Measurements from ENCODE around the gene ACVRL1.
A peak's percentile ranks its signal among the peaks of the same experiment; 100 is the strongest.

The ACVRL1 gene

GRCh38 chr12:51901881-51902280, 5.4 kb upstream of the ACVRL1 start:
- Histone ChIP-seq H3K9me3 (ENCODE audit: control insufficient read depth, low read length) (no peaks in the 10 kb centered on the region), H3K4me3 (ENCODE audit: low read length) (no peak overlapping the region)

GRCh38 chr12:51904951-51905470, 2.3 kb upstream of the ACVRL1 start:
- Histone ChIP-seq H3K27me3 (replicated peaks; ENCODE audit: control insufficient read depth, insufficient read depth, low read length) (no peaks in the 10 kb centered on the region), H3K4me1 (ENCODE audit: control insufficient read depth, insufficient read depth, low read length) (peaks cover 48% of the 10 kb centered on the region), H3K36me3 (ENCODE audit: control insufficient read depth, insufficient read depth, low read length, severe bottlenecking) (no peaks in the 10 kb centered on the region), H3K9me3 (ENCODE audit: control insufficient read depth, low read length) (no peaks in the 10 kb centered on the region), H3K4me3 (ENCODE audit: low read length) (peak overlapping the region; percentile 87), H3K9ac (ENCODE audit: low read length) (peak overlapping the region; percentile 95)
- peak; percentile 75 for DNase-seq (ENCODE audit: low read depth)

More at GRCh38 chr12:51901881-51902280, 5.4 kb upstream of the ACVRL1 start:
- Histone ChIP-seq H3K27me3 (replicated peaks; ENCODE audit: control insufficient read depth, insufficient read depth, low read length) (no peaks in the 10 kb centered on the region), H3K4me1 (ENCODE audit: control insufficient read depth, insufficient read depth, low read length) (peaks cover 35% of the 10 kb centered on the region), H3K9ac (ENCODE audit: low read length) (no peak overlapping the region), H3K36me3 (ENCODE audit: control insufficient read depth, insufficient read depth, low read length, severe bottlenecking) (no peaks in the 10 kb centered on the region)
- DNase-seq (ENCODE audit: low read depth) = no peak

GRCh38 chr12:51905471-51906429, 1.6 kb upstream of the ACVRL1 start:
- DNase-seq (ENCODE audit: low read depth) = no peak
- H3K27me3 ChIP-seq (replicated peaks; ENCODE audit: control insufficient read depth, insufficient read depth, low read length) = no peaks in the 10 kb centered on the region
- peaks cover 56% of the 10 kb centered on the region for H3K4me1 ChIP-seq (ENCODE audit: control insufficient read depth, insufficient read depth, low read length)
- H3K4me3 ChIP-seq (ENCODE audit: low read length) = peak overlapping the region; percentile 87
- H3K9ac ChIP-seq (ENCODE audit: low read length) = peak overlapping the region; percentile 95
- no peaks in the 10 kb centered on the region for H3K9me3 ChIP-seq (ENCODE audit: control insufficient read depth, low read length)
- no peaks in the 10 kb centered on the region for H3K36me3 ChIP-seq (ENCODE audit: control insufficient read depth, insufficient read depth, low read length, severe bottlenecking)

GRCh38 chr12:51906430-51907082, 748 bp upstream of the ACVRL1 start:
- Histone ChIP-seq H3K36me3 (ENCODE audit: control insufficient read depth, insufficient read depth, low read length, severe bottlenecking) (no peaks in the 10 kb centered on the region), H3K4me3 (ENCODE audit: low read length) (peak overlapping the region; percentile 87), H3K9ac (ENCODE audit: low read length) (peak overlapping the region; percentile 95), H3K4me1 (ENCODE audit: control insufficient read depth, insufficient read depth, low read length) (peaks cover 64% of the 10 kb centered on the region), H3K9me3 (ENCODE audit: control insufficient read depth, low read length) (no peaks in the 10 kb centered on the region), H3K27me3 (replicated peaks; ENCODE audit: control insufficient read depth, insufficient read depth, low read length) (no peaks in the 10 kb centered on the region)
- no peak for DNase-seq (ENCODE audit: low read depth)

GRCh38 chr12:51907856-51908425, 637 bp downstream of the ACVRL1 start:
- no peaks in the 10 kb centered on the region for H3K27me3 ChIP-seq (replicated peaks; ENCODE audit: control insufficient read depth, insufficient read depth, low read length)
- peak overlapping the region; percentile 95 for H3K9ac ChIP-seq (ENCODE audit: low read length)
- no peaks in the 10 kb centered on the region for H3K9me3 ChIP-seq (ENCODE audit: control insufficient read depth, low read length)
- no peaks in the 10 kb centered on the region for H3K36me3 ChIP-seq (ENCODE audit: control insufficient read depth, insufficient read depth, low read length, severe bottlenecking)
- H3K4me3 ChIP-seq (ENCODE audit: low read length) = peak overlapping the region; percentile 87
- no peak for DNase-seq (ENCODE audit: low read depth)
- H3K4me1 ChIP-seq (ENCODE audit: control insufficient read depth, insufficient read depth, low read length) = peaks cover 74% of the 10 kb centered on the region

- H3K4me1 ChIP-seq (ENCODE audit: control insufficient read depth, insufficient read depth, low read length) = peaks cover 80% of the 10 kb centered on the region
- H3K9me3 ChIP-seq (ENCODE audit: control insufficient read depth, low read length) = no peaks in the 10 kb centered on the region
- peak overlapping the region; percentile 95 for H3K9ac ChIP-seq (ENCODE audit: low read length)
- H3K27me3 ChIP-seq (replicated peaks; ENCODE audit: control insufficient read depth, insufficient read depth, low read length) = no peaks in the 10 kb centered on the region
- DNase-seq (ENCODE audit: low read depth) = no peak
- no peaks in the 10 kb centered on the region for H3K36me3 ChIP-seq (ENCODE audit: control insufficient read depth, insufficient read depth, low read length, severe bottlenecking)
- peak overlapping the region; percentile 87 for H3K4me3 ChIP-seq (ENCODE audit: low read length)
Measured at GRCh38 chr12:51908876-51909592, 1.7 kb downstream of the ACVRL1 start.

GRCh38 chr12:51910168-51910567, 2.9 kb downstream of the ACVRL1 start:
- Histone ChIP-seq H3K4me3 (ENCODE audit: low read length) (peak overlapping the region; percentile 87), H3K36me3 (ENCODE audit: control insufficient read depth, insufficient read depth, low read length, severe bottlenecking) (peaks cover 3% of the 10 kb centered on the region), H3K9me3 (ENCODE audit: control insufficient read depth, low read length) (no peaks in the 10 kb centered on the region), H3K9ac (ENCODE audit: low read length) (peak overlapping the region; percentile 95), H3K27me3 (replicated peaks; ENCODE audit: control insufficient read depth, insufficient read depth, low read length) (no peaks in the 10 kb centered on the region), H3K4me1 (ENCODE audit: control insufficient read depth, insufficient read depth, low read length) (peaks cover 71% of the 10 kb centered on the region)
- peak; percentile 42 for DNase-seq (ENCODE audit: low read depth)

GRCh38 chr12:51910691-51911090, 3.4 kb downstream of the ACVRL1 start:
- peaks cover 66% of the 10 kb centered on the region for H3K4me1 ChIP-seq (ENCODE audit: control insufficient read depth, insufficient read depth, low read length)
- H3K9ac ChIP-seq (ENCODE audit: low read length) = peak overlapping the region; percentile 95
- peak overlapping the region; percentile 87 for H3K4me3 ChIP-seq (ENCODE audit: low read length)
- DNase-seq (ENCODE audit: low read depth) = no peak
- H3K9me3 ChIP-seq (ENCODE audit: control insufficient read depth, low read length) = no peaks in the 10 kb centered on the region
- H3K27me3 ChIP-seq (replicated peaks; ENCODE audit: control insufficient read depth, insufficient read depth, low read length) = no peaks in the 10 kb centered on the region
- H3K36me3 ChIP-seq (ENCODE audit: control insufficient read depth, insufficient read depth, low read length, severe bottlenecking) = peaks cover 8% of the 10 kb centered on the region

GRCh38 chr12:51911307-51911706, 4.0 kb downstream of the ACVRL1 start:
- H3K9ac ChIP-seq (ENCODE audit: low read length) = peak overlapping the region; percentile 95
- H3K27me3 ChIP-seq (replicated peaks; ENCODE audit: control insufficient read depth, insufficient read depth, low read length) = no peaks in the 10 kb centered on the region
- no peak overlapping the region for H3K4me3 ChIP-seq (ENCODE audit: low read length)
- peaks cover 60% of the 10 kb centered on the region for H3K4me1 ChIP-seq (ENCODE audit: control insufficient read depth, insufficient read depth, low read length)
- no peak for DNase-seq (ENCODE audit: low read depth)
- H3K36me3 ChIP-seq (ENCODE audit: control insufficient read depth, insufficient read depth, low read length, severe bottlenecking) = peaks cover 15% of the 10 kb centered on the region
- no peaks in the 10 kb centered on the region for H3K9me3 ChIP-seq (ENCODE audit: control insufficient read depth, low read length)

- Histone ChIP-seq H3K4me3 (ENCODE audit: low read length) (peak overlapping the region; percentile 18), H3K36me3 (ENCODE audit: control insufficient read depth, insufficient read depth, low read length, severe bottlenecking) (peaks cover 19% of the 10 kb centered on the region), H3K4me1 (ENCODE audit: control insufficient read depth, insufficient read depth, low read length) (peaks cover 56% of the 10 kb centered on the region), H3K9me3 (ENCODE audit: control insufficient read depth, low read length) (no peaks in the 10 kb centered on the region), H3K27me3 (replicated peaks; ENCODE audit: control insufficient read depth, insufficient read depth, low read length) (no peaks in the 10 kb centered on the region), H3K9ac (ENCODE audit: low read length) (peak overlapping the region; percentile 95)
- no peak for DNase-seq (ENCODE audit: low read depth)
Measured at GRCh38 chr12:51911788-51912711, 4.7 kb downstream of the ACVRL1 start.
